Heart left ventricle (tissue), 16 donors: ENCODE data around the gene VEGFB. TPM values are rescaled to one million over a fixed set of nuclear protein-coding genes. Genes with fewer than 3 reads are reported as not detected.
A peak's percentile ranks its signal among the peaks of the same experiment; 100 is the strongest.

ENCODE experiments used
- ATAC-seq, 4 donors: fragments of 200-7000 bp; cut with Tn5 transposase; one replicate each; pipeline ENCODE4 v1.9.1; 2020 to 2022; ENCODE audit warnings: moderate library complexity in 4 of 4, mild to moderate bottlenecking in 3 of 4, moderate number of reproducible peaks in 1 of 4
- DNase-seq, 5 donors: peaks; one replicate each; pipeline ENCODE4 v3.0.0-alpha.2; 2020
- H3K27ac ChIP-seq, 12 donors: fragments of 200-600 bp; sonication (generic) in 4 of 12; one replicate each; pipeline versions ENCODE4 v1.5.0 to v1.8.0; 2016 to 2022; ENCODE audit warnings: mild to moderate bottlenecking in 2 of 12
- H3K27me3 ChIP-seq, 9 donors: fragments of 200-600 bp; sonication (generic) in 2 of 9; one replicate each; pipeline versions ENCODE4 v1.5.1 to v1.8.0; 2016 to 2022; ENCODE audit warnings: mild to moderate bottlenecking in 3 of 9
- H3K36me3 ChIP-seq, 9 donors: fragments of 200-600 bp; sonication (generic) in 2 of 9; one replicate each; pipeline versions ENCODE4 v1.5.0 to v1.8.0; 2018 to 2022; ENCODE audit warnings: mild to moderate bottlenecking in 2 of 9
- H3K4me1 ChIP-seq, 12 donors: fragments of 200-600 bp; sonication (generic) in 4 of 12; one replicate each; pipeline versions ENCODE4 v1.5.0 to v1.8.0; 2016 to 2022; ENCODE audit warnings: mild to moderate bottlenecking in 3 of 12
- H3K4me3 ChIP-seq, 12 donors: fragments of 200-600 bp; sonication (generic) in 4 of 12; one replicate each; pipeline versions ENCODE4 v1.5.0 to v1.8.0; 2017 to 2022; ENCODE audit warnings: mild to moderate bottlenecking in 9 of 12, moderate library complexity in 4 of 12
- H3K9me3 ChIP-seq, 12 donors: fragments of 200-600 bp; sonication (generic) in 4 of 12; one replicate each; pipeline versions ENCODE4 v1.5.0 to v1.8.0; 2016 to 2022; ENCODE audit warnings: mild to moderate bottlenecking in 1 of 12
- CTCF ChIP-seq, 12 donors: fragments of 200-600 bp; sonication (generic) in 4 of 12; IDR thresholded peaks; one replicate each; pipeline versions ENCODE4 v1.5.0 to v1.8.0; 2018 to 2022; ENCODE audit warnings: antibody characterized with exemption in 12 of 12, mild to moderate bottlenecking in 5 of 12
- POLR2A ChIP-seq, 2 donors: fragments of 450-650 bp; IDR thresholded peaks; one replicate each; pipeline ENCODE4 v1.6.1; 2017; ENCODE audit warnings: antibody characterized with exemption in 2 of 2, mild to moderate bottlenecking in 2 of 2, moderate library complexity in 2 of 2
- WGBS, 4 donors: extraction: QIAGEN DNeasy Blood & Tissue Kit in 2 of 4; methylation state at CpG; one replicate each; pipeline versions ENCODE4 v1.1.5 to v1.1.7; 2013 to 2018; 5-methylcytosine and 5-hydroxymethylcytosine counted together
- intact Hi-C, 10 donors: fragments of 100-400 bp; cut with DNase I; formaldehyde crosslinking; loops; one replicate each; pipeline versions ENCODE4 v1.11.1 to v1.14.2; 2022
- polyA plus RNA-seq, 2 donors: library from polyadenylated mRNA; stranded (reverse); fragments of 200-250 nt; gene quantifications; one replicate each; pipeline ENCODE4 v1.2.3, GENCODE V29; 2013
- total RNA-seq, 9 donors: library from RNA; depleted of rRNA in 2 of 9; stranded (reverse); fragments of >200 nt in 2 of 9; fragmentation: NEBNext Ultra II Directional in 3 of 9; extraction: Animal tissue kit (Norgen Biotek cat#: 25700) in 3 of 9; gene quantifications; one replicate each; pipeline versions ENCODE4 v1.1.0 to v1.2.4, GENCODE V29; 2016 to 2023
- donor health status: ischemic (EF 13 %, LVEDD 7.1; RV severe dilation, severe dysfunction).
- donor health status: healthy with polysubstance abuse.
- donor health status: DM: no; HTN: yes; CAD: no.
- donor health status: DM: no; HTN: no; CAD: no.
- donor health status: ischemic (EF 25% LVEDD 6.9; RV normal size, moderate dysfunction).
- donor health status: ischemic (EF 25% LVEDD 5.7; RV mildly dilated, moderate dysfunction).
- donor health status: healthy.
- donor health status: DM: yes; HTN: yes; CAD: no.
- donor health status: ischemic (EF 35%, LVEDD 5.7; RV mildly dilated, moderate dysfunction).
- donor health status: nonischemic (EF 11% LVEDD 7.7; RV severe dilation, severe dysfunction).
- donor health status: DM: yes; HTN: yes; CAD: no.
- donor health status: PGD.
- donor health status: ischemic (EF 29% LVEDD 5.4; RV normal size, mild dysfunction).
- donor health status: nonischemic (EF 23%, LVEDD 6.1; RV moderate dilation, normal function).

The VEGFB gene
- total and polyA plus RNA-seq, 11 donors: 127 to 332 (median 241) TPM

- 3 to 9% (median 4%) methylated on average over 10 to 44 of the region's 44 CpGs for WGBS, 4 donors
- ATAC-seq (peak; percentile 92 to 97 (median 93)), DNase-seq (peak; percentile 96 to 97 (median 96))
- Histone ChIP-seq H3K36me3 (peaks cover 0 to 19% (median 2%) of the 10 kb centered on the region in 9 donors), H3K9me3 (no peaks in the 10 kb centered on the region), H3K27me3 (no peaks in the 10 kb centered on the region), H3K4me1 (peaks cover 4 to 47% (median 24%) of the 10 kb centered on the region in 12 donors), H3K27ac (peak within 1 kb of the TSS; percentile 94 to 99 (median 98)), H3K4me3 (peak within 1 kb of the TSS; percentile 40 to 96 (median 78))
- intact Hi-C loops: loop anchor here in 1 of 10 donors (1.0 kb wide), 1 partner anchor 43 kb away; the partner anchor contains the start of gene FKBP2
- TF ChIP-seq CTCF (IDR thresholded peaks at IDR 0.05) (no peak), POLR2A (IDR thresholded peaks at IDR 0.05) (peak in 1 of 2 donors; percentile 72)
These were observed 49.9 kb downstream of the VEGFB start, which contains the start of gene BAD for GRCh38 chr11:64284048-64284961. TSS of gene BAD (minus strand) at chr11:64284665. CDS start at chr11:64284368, 297 bp downstream.

GRCh38 chr11:64284962-64285884 is 50.8 kb downstream of the VEGFB start, which contains the start of gene GPR137:
TSS of gene GPR137 (plus strand) at chr11:64285848. CDS start at chr11:64286525, 677 bp downstream.
- ATAC-seq (peak; percentile 22 to 82 (median 68)), DNase-seq (peak; percentile 89 to 93 (median 90))
- Histone ChIP-seq H3K27ac (peak within 1 kb of the TSS; percentile 94 to 99 (median 98)), H3K36me3 (peaks cover 0 to 19% (median 2%) of the 10 kb centered on the region in 9 donors), H3K4me3 (peak within 1 kb of the TSS; percentile 40 to 96 (median 78)), H3K4me1 (peaks cover 4 to 47% (median 24%) of the 10 kb centered on the region in 12 donors), H3K27me3 (peaks cover 0 to 2% (median 0%) of the 10 kb centered on the region in 9 donors), H3K9me3 (no peaks in the 10 kb centered on the region)
- TF ChIP-seq CTCF (IDR thresholded peaks at IDR 0.05) (no peak), POLR2A (IDR thresholded peaks at IDR 0.05) (peak in 1 of 2 donors; percentile 52)
- intact Hi-C loops: loop anchor here in 4 of 10 donors (1.0 kb wide), 4 partner anchors 14 to 44 kb away; partner anchors contain the start of gene FKBP2 (in 1 of the 4)
- WGBS, 4 donors: 0 to 3% (median 1%) methylated on average over 18 to 102 of the region's 102 CpGs

GRCh38 chr11:64285885-64286800 is 51.8 kb downstream of the VEGFB start:
- peaks cover 0 to 14% (median 0%) of the 10 kb centered on the region in 9 donors for H3K36me3 ChIP-seq
- intact Hi-C loops: loop anchor here in 4 of 10 donors (1.0 kb wide), 3 partner anchors 15 to 18 kb away; no protein-coding TSS in a partner anchor
- WGBS, 4 donors: 27 to 61% (median 29%) methylated on average over 17 to 40 of the region's 40 CpGs
- peaks cover 4 to 46% (median 23%) of the 10 kb centered on the region in 12 donors for H3K4me1 ChIP-seq
- H3K27ac ChIP-seq: peak overlapping the region; percentile 94 to 99 (median 98)
- H3K9me3 ChIP-seq: no peaks in the 10 kb centered on the region
- DNase-seq: no peak
- TF ChIP-seq POLR2A (IDR thresholded peaks at IDR 0.05) (no peak), CTCF (IDR thresholded peaks at IDR 0.05) (no peak)
- peak overlapping the region; percentile 40 to 96 (median 78) for H3K4me3 ChIP-seq
- peaks cover 2 to 11% (median 7%) of the 10 kb centered on the region in 9 donors for H3K27me3 ChIP-seq
- ATAC-seq: peak in 1 of 4 donors; percentile 1
